ENCODE measurements around the gene CARD11. TPM values are rescaled to one million over a fixed set of nuclear protein-coding genes. Genes with fewer than 3 reads are reported as not detected.

The CARD11 gene
- total and polyA plus RNA-seq, 12 donors: 0.61 to 19.3 (median 2.7) TPM

GRCh38 chr7:2915023-2915422 lies 128.6 kb downstream of the CARD11 start:
- intact Hi-C loops (cut with DNase I): no loop called here
- Histone ChIP-seq H3K27ac (no peak overlapping the region), H3K36me3 (replicated peaks in 1 of 2) (no peaks in the 10 kb centered on the region), H3K4me1 (replicated peaks in 1 of 2) (no peaks in the 10 kb centered on the region), H3K27me3 (no peaks in the 10 kb centered on the region), H3K4me3 (no peak overlapping the region), H3K9me3 (replicated peaks in 1 of 3) (no peaks in the 10 kb centered on the region)
- DNase-seq: no peak
- WGBS, 4 donors: 82 to 92% (median 84%) methylated on average over 9 to 16 of the region's 16 CpGs
- TF ChIP-seq POLR2A (IDR thresholded peaks at IDR 0.05) (no peak), CTCF (IDR thresholded peaks at IDR 0.05) (no peak)

- H3K27me3 ChIP-seq: no peaks in the 10 kb centered on the region
- TF ChIP-seq CTCF (IDR thresholded peaks at IDR 0.05) (no peak), POLR2A (IDR thresholded peaks at IDR 0.05) (no peak)
These were observed 129.8 kb downstream of the CARD11 start for GRCh38 chr7:2913760-2914387.

GRCh38 chr7:2912684-2913439 lies 130.8 kb downstream of the CARD11 start:
- no peak for DNase-seq
- Histone ChIP-seq H3K27ac (no peak overlapping the region), H3K4me3 (no peak overlapping the region), H3K36me3 (replicated peaks in 1 of 2) (no peaks in the 10 kb centered on the region), H3K27me3 (no peaks in the 10 kb centered on the region), H3K9me3 (replicated peaks in 1 of 3) (no peaks in the 10 kb centered on the region), H3K4me1 (replicated peaks in 1 of 2) (no peaks in the 10 kb centered on the region)
- WGBS, 4 donors: 89 to 93% (median 90%) methylated on average over 12 to 16 of the region's 16 CpGs
- intact Hi-C loops (cut with DNase I): no loop called here
- TF ChIP-seq POLR2A (IDR thresholded peaks at IDR 0.05): no peak
- no peak for TF ChIP-seq CTCF (IDR thresholded peaks at IDR 0.05)

More at GRCh38 chr7:2913760-2914387, 129.8 kb downstream of the CARD11 start:
- H3K36me3 ChIP-seq (replicated peaks in 1 of 2): no peaks in the 10 kb centered on the region
- H3K4me1 ChIP-seq (replicated peaks in 1 of 2): no peaks in the 10 kb centered on the region
- H3K9me3 ChIP-seq (replicated peaks in 1 of 3): no peaks in the 10 kb centered on the region
- no peak overlapping the region for H3K4me3 ChIP-seq
- H3K27ac ChIP-seq: no peak overlapping the region
- DNase-seq: no peak
- intact Hi-C loops (cut with DNase I): no loop called here
- WGBS, 4 donors: 73 to 82% (median 77%) methylated on average over 23 to 26 of the region's 26 CpGs

- WGBS, 4 donors: 36 to 47% (median 42%) methylated on average over 12 to 13 of the region's 13 CpGs
- Histone ChIP-seq H3K4me1 (replicated peaks in 1 of 2) (no peaks in the 10 kb centered on the region), H3K4me3 (no peak overlapping the region), H3K9me3 (replicated peaks in 1 of 3) (no peaks in the 10 kb centered on the region), H3K27ac (no peak overlapping the region), H3K36me3 (replicated peaks in 1 of 2) (no peaks in the 10 kb centered on the region), H3K27me3 (no peaks in the 10 kb centered on the region)
- no peak for DNase-seq
- TF ChIP-seq POLR2A (IDR thresholded peaks at IDR 0.05) (no peak), CTCF (IDR thresholded peaks at IDR 0.05) (no peak)
- intact Hi-C loops (cut with DNase I): no loop called here
These were observed 132.2 kb downstream of the CARD11 start for GRCh38 chr7:2911466-2911865.
